Right lobe of liver (tissue), 6 donors: Measurements from ENCODE around the gene KLRB1. TPM values are rescaled to one million over a fixed set of nuclear protein-coding genes. Genes with fewer than 3 reads are reported as not detected.

Experiments
- ATAC-seq, 4 donors: fragments of 200-7000 bp; cut with Tn5 transposase; one replicate each; pipeline ENCODE4 v1.9.1; 2020; ENCODE audit warnings: mild to moderate bottlenecking in 4 of 4, moderate library complexity in 4 of 4
- DNase-seq, 3 donors: peaks; one replicate each; pipeline ENCODE4 v3.0.0-alpha.2; 2020
- H3K27ac ChIP-seq, 3 donors: fragments of 200-600 bp; one replicate each; pipeline ENCODE4 v1.8.0; 2022
- H3K27me3 ChIP-seq, 2 donors: fragments of 200-600 bp; one replicate each; pipeline ENCODE4 v1.8.0; 2022
- H3K36me3 ChIP-seq, 4 donors: fragments of 200-600 bp; sonication (generic) in 1 of 4; one replicate each; pipeline versions ENCODE4 v1.5.1 to v1.8.0; 2017 to 2022; ENCODE audit warnings: control low read depth in 1 of 4
- H3K4me1 ChIP-seq, 4 donors: fragments of 200-600 bp; sonication (generic) in 1 of 4; one replicate each; pipeline versions ENCODE4 v1.5.1 to v1.8.0; 2017 to 2022; ENCODE audit warnings: control low read depth in 1 of 4
- H3K4me3 ChIP-seq, 3 donors: fragments of 200-600 bp; one replicate each; pipeline ENCODE4 v1.8.0; 2022
- H3K9me3 ChIP-seq, 4 donors: fragments of 200-600 bp; sonication (generic) in 1 of 4; one replicate each; pipeline versions ENCODE4 v1.5.1 to v1.8.0; 2017 to 2022; ENCODE audit warnings: control low read depth in 1 of 4
- POLR2A ChIP-seq: fragments of 450-650 bp; IDR thresholded peaks from one replicate; pipeline ENCODE4 v1.6.1; 2017; ENCODE audit warnings: antibody characterized with exemption, mild to moderate bottlenecking
- WGBS: methylation state at CpG from one replicate; pipeline ENCODE4 v1.1.6; 2018; ENCODE audit warnings: low coverage, low lambda C conversion rate; ENCODE audit not compliant: insufficient coverage; ENCODE audit errors: missing lambda C conversion rate; 5-methylcytosine and 5-hydroxymethylcytosine counted together
- intact Hi-C, 2 donors: fragments of 100-400 bp; cut with DNase I; formaldehyde crosslinking; loops; one replicate each; pipeline versions ENCODE4 v1.11.2 to v1.14.1; 2022
- total RNA-seq, 6 experiments: library from RNA; depleted of rRNA in 2 of 6; stranded (reverse); fragments of >200 nt in 2 of 6; fragmentation: NEBNext Ultra II Directional in 3 of 6; extraction: Animal tissue kit (Norgen Biotek cat#: 25700) in 3 of 6; gene quantifications; one replicate each; pipeline versions ENCODE4 v1.1.0 to v1.2.4, GENCODE V29; 2016 to 2023
- TF ChIP-seq, protein P1 (sequence below), 4 donors: fragments of 200-600 bp in 3 of 4; fragments of 450-650 bp in 1 of 4; IDR thresholded peaks; one replicate each; pipeline versions ENCODE4 v1.5.1 to v1.8.0; 2016 to 2022; ENCODE audit warnings: antibody characterized with exemption in 4 of 4, mild to moderate bottlenecking in 2 of 4
- donor health status: DM: no; HTN: yes; CAD: no.
- donor health status: DM: no; HTN: no; CAD: no.
- donor health status: DM: no; HTN: no; CAD: no.
- donor health status: DM: no; HTN: yes; CAD: no.
- donor health status: DM: no; HTN: yes; CAD: no.

Gene KLRB1
- total RNA-seq, 6 experiments from 2014 or later = 0.22 to 1.9 (median 1.1) TPM

GRCh38 chr12:9636150-9636850 is 28.6 kb upstream of the KLRB1 start:
- Histone ChIP-seq H3K9me3 (no peaks in the 10 kb centered on the region), H3K4me1 (no peaks in the 10 kb centered on the region), H3K36me3 (no peaks in the 10 kb centered on the region), H3K27ac (no peak overlapping the region), H3K4me3 (no peak overlapping the region), H3K27me3 (no peaks in the 10 kb centered on the region)
- ATAC-seq (no peak), DNase-seq (no peak)
- 77% methylated on average over 3 of the region's 4 CpGs for WGBS
- TF ChIP-seq, protein P1, sequence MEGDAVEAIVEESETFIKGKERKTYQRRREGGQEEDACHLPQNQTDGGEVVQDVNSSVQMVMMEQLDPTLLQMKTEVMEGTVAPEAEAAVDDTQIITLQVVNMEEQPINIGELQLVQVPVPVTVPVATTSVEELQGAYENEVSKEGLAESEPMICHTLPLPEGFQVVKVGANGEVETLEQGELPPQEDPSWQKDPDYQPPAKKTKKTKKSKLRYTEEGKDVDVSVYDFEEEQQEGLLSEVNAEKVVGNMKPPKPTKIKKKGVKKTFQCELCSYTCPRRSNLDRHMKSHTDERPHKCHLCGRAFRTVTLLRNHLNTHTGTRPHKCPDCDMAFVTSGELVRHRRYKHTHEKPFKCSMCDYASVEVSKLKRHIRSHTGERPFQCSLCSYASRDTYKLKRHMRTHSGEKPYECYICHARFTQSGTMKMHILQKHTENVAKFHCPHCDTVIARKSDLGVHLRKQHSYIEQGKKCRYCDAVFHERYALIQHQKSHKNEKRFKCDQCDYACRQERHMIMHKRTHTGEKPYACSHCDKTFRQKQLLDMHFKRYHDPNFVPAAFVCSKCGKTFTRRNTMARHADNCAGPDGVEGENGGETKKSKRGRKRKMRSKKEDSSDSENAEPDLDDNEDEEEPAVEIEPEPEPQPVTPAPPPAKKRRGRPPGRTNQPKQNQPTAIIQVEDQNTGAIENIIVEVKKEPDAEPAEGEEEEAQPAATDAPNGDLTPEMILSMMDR (IDR thresholded peaks at IDR 0.05) = no peak
- TF ChIP-seq POLR2A = no peak
- intact Hi-C loops = no loop called here

DNA sequence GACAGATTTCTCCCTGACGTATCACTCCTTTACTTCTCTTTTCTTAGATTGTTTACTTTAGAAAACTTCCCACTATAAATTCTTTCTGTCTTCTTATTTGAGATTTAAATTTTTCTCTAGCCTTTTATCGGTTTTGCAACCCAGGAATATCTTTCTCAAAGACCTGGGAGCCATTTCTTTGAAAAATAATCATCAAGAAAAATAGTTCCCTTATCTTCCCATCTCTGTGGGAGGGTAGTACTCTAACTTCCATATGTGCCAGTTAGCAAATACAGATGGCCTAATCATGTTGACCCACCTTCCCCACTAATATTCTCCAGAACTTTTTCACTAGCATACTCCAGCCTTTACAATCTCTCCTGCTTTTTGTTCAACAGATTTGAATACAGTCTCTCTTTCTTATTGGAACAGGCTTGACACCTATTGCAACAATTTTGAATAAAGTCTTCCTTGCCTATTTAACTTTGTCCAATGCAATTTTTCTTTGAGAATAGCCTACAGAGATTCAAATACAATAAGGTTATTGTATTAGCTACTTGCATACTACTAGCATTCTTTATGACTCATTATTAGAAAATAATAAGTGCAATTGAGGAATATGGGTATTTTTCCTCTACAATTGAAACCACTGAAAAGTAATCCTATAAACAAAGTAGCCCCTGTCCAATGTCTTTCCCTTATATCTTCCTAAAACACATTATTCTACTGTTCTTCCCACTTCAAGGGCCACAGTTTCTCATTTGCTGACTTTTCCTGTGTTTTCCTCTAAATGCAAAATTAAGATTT is 27.4 kb upstream of the KLRB1 start:
- no peak for TF ChIP-seq POLR2A
- TF ChIP-seq, protein P1 (IDR thresholded peaks at IDR 0.05) = no peak
- ATAC-seq (no peak), DNase-seq (no peak)
- WGBS = 75% methylated on average over 2 of the region's 2 CpGs
- Histone ChIP-seq H3K4me3 (no peak overlapping the region), H3K27me3 (no peaks in the 10 kb centered on the region), H3K4me1 (no peaks in the 10 kb centered on the region), H3K27ac (no peak overlapping the region), H3K36me3 (no peaks in the 10 kb centered on the region), H3K9me3 (no peaks in the 10 kb centered on the region)
- intact Hi-C loops = loop anchor here in 1 of 2 donors (5.0 kb wide), 1 partner anchor 72 kb away; no protein-coding TSS in a partner anchor

DNA sequence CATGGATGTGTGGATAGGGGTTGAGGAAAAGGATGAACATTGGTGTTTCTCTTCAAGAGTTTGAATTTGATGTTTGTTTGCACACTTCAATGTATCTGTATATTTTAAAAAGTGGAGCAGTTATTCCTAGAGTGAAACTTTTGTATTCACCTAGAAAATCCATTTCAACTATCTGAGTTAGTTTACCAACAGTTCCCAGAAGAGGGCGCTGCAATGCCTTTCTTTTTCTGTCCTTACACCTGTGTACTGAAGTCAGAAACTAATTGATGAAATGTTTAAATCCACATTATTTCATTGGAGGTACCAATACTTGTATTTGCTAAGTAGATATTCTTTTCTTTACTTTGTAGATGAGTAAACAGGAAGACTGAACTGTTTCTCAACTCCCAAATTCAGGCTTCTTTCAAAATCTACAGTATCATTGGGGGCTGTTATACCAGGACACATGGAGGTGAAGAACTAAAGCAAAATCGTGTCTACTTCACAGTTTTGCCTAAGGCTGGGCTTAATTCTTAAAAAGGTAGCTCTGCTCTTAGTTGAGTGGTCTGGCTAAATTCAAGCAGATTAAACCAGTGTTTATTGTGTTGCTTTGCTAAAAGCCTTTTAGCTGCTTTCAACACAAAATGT is 26.6 kb upstream of the KLRB1 start:
- no peaks in the 10 kb centered on the region for H3K27me3 ChIP-seq
- no peak for DNase-seq
- H3K4me3 ChIP-seq = no peak overlapping the region
- no peaks in the 10 kb centered on the region for H3K36me3 ChIP-seq
- ATAC-seq = peak in 3 of 4 donors; percentile 49 to 79 (median 70)
- no peaks in the 10 kb centered on the region for H3K4me1 ChIP-seq
- H3K9me3 ChIP-seq = no peaks in the 10 kb centered on the region
- 23% methylated on average over 2 of the region's 2 CpGs for WGBS
- TF ChIP-seq, protein P1 (IDR thresholded peaks at IDR 0.05) = peak; percentile 51 to 73 (median 70)
- no peak for TF ChIP-seq POLR2A
- intact Hi-C loops = loop anchor here in 1 of 2 donors (5.0 kb wide), 1 partner anchor 73 kb away; no protein-coding TSS in a partner anchor
- H3K27ac ChIP-seq = no peak overlapping the region

DNA sequence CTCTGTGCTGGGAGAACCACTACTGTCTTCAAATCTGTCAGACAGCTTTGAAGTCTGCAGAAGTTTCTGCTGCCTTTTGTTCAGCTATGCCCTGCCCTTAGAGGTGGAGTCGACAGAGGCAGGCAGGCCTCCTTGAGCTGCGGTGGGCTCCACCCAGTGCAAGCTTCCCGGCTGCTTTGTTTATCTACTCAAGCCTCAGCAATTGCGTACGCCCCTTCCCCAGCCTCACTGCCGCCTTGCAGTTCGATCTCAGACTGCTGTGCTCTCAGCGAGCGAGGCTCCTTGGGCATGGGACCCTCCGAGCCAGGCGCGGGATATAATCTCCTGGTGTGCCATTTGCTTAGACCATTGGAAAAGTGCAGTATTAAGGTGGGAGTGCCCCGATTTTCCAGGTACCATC is 25.1 kb upstream of the KLRB1 start:
- Histone ChIP-seq H3K27me3 (no peaks in the 10 kb centered on the region), H3K4me1 (no peaks in the 10 kb centered on the region)
- intact Hi-C loops = loop anchor here in 1 of 2 donors (5.0 kb wide), 1 partner anchor 75 kb away; no protein-coding TSS in a partner anchor

More for the DNA sequence above, 25.1 kb upstream of the KLRB1 start:
- no peak overlapping the region for H3K4me3 ChIP-seq
- DNase-seq (no peak), ATAC-seq (no peak)
- WGBS = 88% methylated on average over 4 of the region's 13 CpGs
- no peak overlapping the region for H3K27ac ChIP-seq
- TF ChIP-seq, protein P1 (IDR thresholded peaks at IDR 0.05) = no peak
- no peak for TF ChIP-seq POLR2A
- H3K9me3 ChIP-seq = no peaks in the 10 kb centered on the region
- H3K36me3 ChIP-seq = no peaks in the 10 kb centered on the region
